GM23338 (cell line): ENCODE data around the gene RGP1. TPM values are rescaled to one million over a fixed set of nuclear protein-coding genes. Genes with fewer than 3 reads are reported as not detected.

Experiments used
- ATAC-seq: fragments of 200-7000 bp; cut with Tn5 transposase; 3 replicates; pipeline ENCODE4 v1.9.1; 2020
- DNase-seq: peaks from one replicate; pipeline ENCODE4 v3.0.0-alpha.2; 2015; ENCODE audit warnings: low spot score
- H2AFZ ChIP-seq: fragments of 200-600 bp; sonication (generic); 2 replicates; pipeline ENCODE4 v1.8.0; 2016; ENCODE audit warnings: antibody characterized with exemption, mild to moderate bottlenecking, moderate library complexity
- H3F3A ChIP-seq: fragments of 200-600 bp; sonication (generic); replicated peaks from 2 replicates; pipeline ENCODE4 v1.8.0; 2017; ENCODE audit warnings: antibody characterized with exemption, mixed run types, low read depth
- H3K27ac ChIP-seq: fragments of 200-600 bp; sonication (generic); 2 replicates; pipeline ENCODE4 v1.6.1; 2016; ENCODE audit warnings: low read depth
- H3K27me3 ChIP-seq: fragments of 200-600 bp; sonication (generic); 2 replicates; pipeline ENCODE4 v1.8.0; 2016; ENCODE audit warnings: mild to moderate bottlenecking, mixed run types, moderate library complexity; ENCODE audit not compliant: insufficient read depth
- H3K36me3 ChIP-seq: fragments of 200-600 bp; sonication (generic); 2 replicates; pipeline ENCODE4 v1.8.0; 2016; ENCODE audit warnings: mild to moderate bottlenecking; ENCODE audit not compliant: insufficient read depth
- H3K4me1 ChIP-seq: fragments of 200-600 bp; sonication (generic); 2 replicates; pipeline ENCODE4 v1.8.0; 2016; ENCODE audit warnings: mild to moderate bottlenecking, moderate library complexity; ENCODE audit not compliant: insufficient read depth
- H3K4me2 ChIP-seq: fragments of 200-600 bp; sonication (generic); 2 replicates; pipeline ENCODE4 v1.7.1; 2017; ENCODE audit warnings: mixed run types
- H3K4me3 ChIP-seq: fragments of 200-600 bp; sonication (generic); 2 replicates; pipeline ENCODE4 v1.6.1; 2016; ENCODE audit warnings: mixed run types
- H3K79me2 ChIP-seq: fragments of 200-600 bp; sonication (generic); replicated peaks from 2 replicates; pipeline ENCODE4 v1.8.0; 2017; ENCODE audit warnings: mild to moderate bottlenecking; ENCODE audit not compliant: insufficient read depth
- H3K9me2 ChIP-seq: fragments of 200-600 bp; sonication (generic); 2 replicates; pipeline ENCODE4 v1.8.0; 2017; ENCODE audit not compliant: insufficient read depth
- H4K20me1 ChIP-seq: fragments of 200-600 bp; sonication (generic); replicated peaks from 2 replicates; pipeline ENCODE4 v1.8.0; 2017; ENCODE audit warnings: mild to moderate bottlenecking; ENCODE audit not compliant: insufficient read depth
- H3K27ac Mint-ChIP-seq: 2 replicates; pipeline ENCODE4 v1.8.0; 2020; ENCODE audit warnings: inconsistent platforms, mild to moderate bottlenecking, moderate library complexity, mixed read lengths
- H3K27me3 Mint-ChIP-seq: 3 replicates; pipeline ENCODE4 v1.8.0; 2022; ENCODE audit warnings: low read depth, mild to moderate bottlenecking, moderate library complexity, mixed read lengths, inconsistent platforms; ENCODE audit not compliant: insufficient read depth, poor library complexity
- H3K36me3 Mint-ChIP-seq: 3 replicates; pipeline ENCODE4 v1.8.0; 2021; ENCODE audit warnings: low read depth, mild to moderate bottlenecking, inconsistent platforms, moderate library complexity, mixed read lengths
- H3K4me1 Mint-ChIP-seq: 3 replicates; pipeline ENCODE4 v1.8.0; 2020; ENCODE audit warnings: mild to moderate bottlenecking, inconsistent platforms, mixed read lengths
- H3K4me3 Mint-ChIP-seq: 3 replicates; pipeline ENCODE4 v1.8.0; 2021; ENCODE audit warnings: moderate library complexity, mild to moderate bottlenecking, inconsistent platforms, mixed read lengths
- H3K9me3 Mint-ChIP-seq: 3 replicates; pipeline ENCODE4 v1.8.0; 2020; ENCODE audit warnings: moderate library complexity, mild to moderate bottlenecking, inconsistent platforms, mixed read lengths
- CREB1 ChIP-seq: fragments of 250-450 bp; sonication (Bioruptor Pico); IDR thresholded peaks from 2 replicates; pipeline ENCODE4 v1.5.0; 2020; ENCODE audit warnings: low read depth, mild to moderate bottlenecking, moderate library complexity
- CTCF ChIP-seq, 2 experiments: fragments of 200-600 bp in 1 of 2; sonication (generic) in 1 of 2; conservative IDR thresholded peaks; 2 replicates each; pipeline versions ENCODE4 v1.5.1 to v1.6.1; 2016 to 2017; ENCODE audit warnings: antibody characterized with exemption in 2 of 2, low read depth in 2 of 2, mild to moderate bottlenecking in 2 of 2, moderate library complexity in 1 of 2
- JUNB ChIP-seq: IDR thresholded peaks from one replicate; pipeline ENCODE4 v1.6.1; 2016; ENCODE audit warnings: antibody characterized with exemption; ENCODE audit not compliant: unreplicated experiment
- ZNF114 ChIP-seq: fragments of 250-450 bp; sonication (Bioruptor Pico); IDR thresholded peaks from 2 replicates; pipeline ENCODE4 v1.5.0; 2020; ENCODE audit warnings: mild to moderate bottlenecking, moderate library complexity
- ZNF331 ChIP-seq: fragments of 250-450 bp; sonication (Bioruptor Pico); IDR thresholded peaks from 2 replicates; pipeline ENCODE4 v1.5.0; 2020; ENCODE audit warnings: low read depth, mild to moderate bottlenecking, moderate library complexity
- polyA plus RNA-seq: library from polyadenylated mRNA; unstranded; fragments of >200 nt; fragmentation: Nextera tagmentation; extraction: Ambion mirVana; gene quantifications from 2 replicates; pipeline ENCODE4 v1.2.1, GENCODE V29; 2016
- total RNA-seq: library from RNA; depleted of rRNA; stranded (reverse); fragments of >200 nt; shearing (Covaris generic); gene quantifications from 2 replicates; pipeline ENCODE4 v1.2.3, GENCODE V29; 2014
- TF ChIP-seq, protein P1 (sequence below): IDR thresholded peaks from 2 replicates; pipeline ENCODE4 v1.6.1; 2016; ENCODE audit warnings: antibody characterized with exemption
- TF ChIP-seq, protein P2 (sequence below): fragments of 250-450 bp; sonication (Bioruptor Pico); IDR thresholded peaks from 2 replicates; pipeline ENCODE4 v1.5.0; 2020; ENCODE audit warnings: mild to moderate bottlenecking, moderate library complexity

RGP1 gene
- total and polyA plus RNA-seq, 2 experiments from 2014 or later: 2.8 to 16.0 TPM

- Mint-ChIP-seq H3K27ac (no peak overlapping the region), H3K4me1 (peaks cover 1% of the 10 kb centered on the region; the same call in 2 of the 3 replicates)
- ATAC-seq: no peak
Measured at GRCh38 chr9:35801328-35802128, 52.4 kb downstream of the RGP1 start.

More at GRCh38 chr9:35801328-35802128, 52.4 kb downstream of the RGP1 start:
- H3K79me2 ChIP-seq: no peaks in the 10 kb centered on the region
- no peaks in the 10 kb centered on the region; the same call in 2 of the 3 replicates for H3K9me3 Mint-ChIP-seq
- H3F3A ChIP-seq: 0 out of 2 replicates have a peak, but pooled peaks cover 3% of the 10 kb centered on the region
- H3K4me2 ChIP-seq: no peak overlapping the region
- no peak overlapping the region for H3K27ac ChIP-seq
- no peak overlapping the region for H3K4me3 Mint-ChIP-seq
- H2AFZ ChIP-seq: no peak overlapping the region
- no peaks in the 10 kb centered on the region for H3K27me3 ChIP-seq
- H3K36me3 Mint-ChIP-seq: no peaks in the 10 kb centered on the region; the same call in 1 of the 3 replicates
- H4K20me1 ChIP-seq: no peaks in the 10 kb centered on the region; the same call in 1 of the 2 replicates
- H3K9me2 ChIP-seq: no peaks in the 10 kb centered on the region
- peaks cover 4% of the 10 kb centered on the region for H3K27me3 Mint-ChIP-seq
- DNase-seq: no peak
- peaks cover 3% of the 10 kb centered on the region; the same call in 1 of the 2 replicates for H3K4me1 ChIP-seq
- 0 out of 2 replicates have a peak, but pooled peaks cover 7% of the 10 kb centered on the region for H3K36me3 ChIP-seq
- H3K4me3 ChIP-seq: no peak overlapping the region
- no peak for TF ChIP-seq ZNF331
- no peak for TF ChIP-seq JUNB
- TF ChIP-seq, protein P1, sequence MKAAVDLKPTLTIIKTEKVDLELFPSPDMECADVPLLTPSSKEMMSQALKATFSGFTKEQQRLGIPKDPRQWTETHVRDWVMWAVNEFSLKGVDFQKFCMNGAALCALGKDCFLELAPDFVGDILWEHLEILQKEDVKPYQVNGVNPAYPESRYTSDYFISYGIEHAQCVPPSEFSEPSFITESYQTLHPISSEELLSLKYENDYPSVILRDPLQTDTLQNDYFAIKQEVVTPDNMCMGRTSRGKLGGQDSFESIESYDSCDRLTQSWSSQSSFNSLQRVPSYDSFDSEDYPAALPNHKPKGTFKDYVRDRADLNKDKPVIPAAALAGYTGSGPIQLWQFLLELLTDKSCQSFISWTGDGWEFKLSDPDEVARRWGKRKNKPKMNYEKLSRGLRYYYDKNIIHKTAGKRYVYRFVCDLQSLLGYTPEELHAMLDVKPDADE: no peak
- no peak for TF ChIP-seq ZNF114 (CRISPR knock-in tag)
- TF ChIP-seq CTCF (conservative IDR thresholded peaks at IDR 0.05; ENCODE audit: low read depth in 2 of 2): no peak
- no peak for TF ChIP-seq CREB1 (CRISPR knock-in tag)
- TF ChIP-seq, protein P2, sequence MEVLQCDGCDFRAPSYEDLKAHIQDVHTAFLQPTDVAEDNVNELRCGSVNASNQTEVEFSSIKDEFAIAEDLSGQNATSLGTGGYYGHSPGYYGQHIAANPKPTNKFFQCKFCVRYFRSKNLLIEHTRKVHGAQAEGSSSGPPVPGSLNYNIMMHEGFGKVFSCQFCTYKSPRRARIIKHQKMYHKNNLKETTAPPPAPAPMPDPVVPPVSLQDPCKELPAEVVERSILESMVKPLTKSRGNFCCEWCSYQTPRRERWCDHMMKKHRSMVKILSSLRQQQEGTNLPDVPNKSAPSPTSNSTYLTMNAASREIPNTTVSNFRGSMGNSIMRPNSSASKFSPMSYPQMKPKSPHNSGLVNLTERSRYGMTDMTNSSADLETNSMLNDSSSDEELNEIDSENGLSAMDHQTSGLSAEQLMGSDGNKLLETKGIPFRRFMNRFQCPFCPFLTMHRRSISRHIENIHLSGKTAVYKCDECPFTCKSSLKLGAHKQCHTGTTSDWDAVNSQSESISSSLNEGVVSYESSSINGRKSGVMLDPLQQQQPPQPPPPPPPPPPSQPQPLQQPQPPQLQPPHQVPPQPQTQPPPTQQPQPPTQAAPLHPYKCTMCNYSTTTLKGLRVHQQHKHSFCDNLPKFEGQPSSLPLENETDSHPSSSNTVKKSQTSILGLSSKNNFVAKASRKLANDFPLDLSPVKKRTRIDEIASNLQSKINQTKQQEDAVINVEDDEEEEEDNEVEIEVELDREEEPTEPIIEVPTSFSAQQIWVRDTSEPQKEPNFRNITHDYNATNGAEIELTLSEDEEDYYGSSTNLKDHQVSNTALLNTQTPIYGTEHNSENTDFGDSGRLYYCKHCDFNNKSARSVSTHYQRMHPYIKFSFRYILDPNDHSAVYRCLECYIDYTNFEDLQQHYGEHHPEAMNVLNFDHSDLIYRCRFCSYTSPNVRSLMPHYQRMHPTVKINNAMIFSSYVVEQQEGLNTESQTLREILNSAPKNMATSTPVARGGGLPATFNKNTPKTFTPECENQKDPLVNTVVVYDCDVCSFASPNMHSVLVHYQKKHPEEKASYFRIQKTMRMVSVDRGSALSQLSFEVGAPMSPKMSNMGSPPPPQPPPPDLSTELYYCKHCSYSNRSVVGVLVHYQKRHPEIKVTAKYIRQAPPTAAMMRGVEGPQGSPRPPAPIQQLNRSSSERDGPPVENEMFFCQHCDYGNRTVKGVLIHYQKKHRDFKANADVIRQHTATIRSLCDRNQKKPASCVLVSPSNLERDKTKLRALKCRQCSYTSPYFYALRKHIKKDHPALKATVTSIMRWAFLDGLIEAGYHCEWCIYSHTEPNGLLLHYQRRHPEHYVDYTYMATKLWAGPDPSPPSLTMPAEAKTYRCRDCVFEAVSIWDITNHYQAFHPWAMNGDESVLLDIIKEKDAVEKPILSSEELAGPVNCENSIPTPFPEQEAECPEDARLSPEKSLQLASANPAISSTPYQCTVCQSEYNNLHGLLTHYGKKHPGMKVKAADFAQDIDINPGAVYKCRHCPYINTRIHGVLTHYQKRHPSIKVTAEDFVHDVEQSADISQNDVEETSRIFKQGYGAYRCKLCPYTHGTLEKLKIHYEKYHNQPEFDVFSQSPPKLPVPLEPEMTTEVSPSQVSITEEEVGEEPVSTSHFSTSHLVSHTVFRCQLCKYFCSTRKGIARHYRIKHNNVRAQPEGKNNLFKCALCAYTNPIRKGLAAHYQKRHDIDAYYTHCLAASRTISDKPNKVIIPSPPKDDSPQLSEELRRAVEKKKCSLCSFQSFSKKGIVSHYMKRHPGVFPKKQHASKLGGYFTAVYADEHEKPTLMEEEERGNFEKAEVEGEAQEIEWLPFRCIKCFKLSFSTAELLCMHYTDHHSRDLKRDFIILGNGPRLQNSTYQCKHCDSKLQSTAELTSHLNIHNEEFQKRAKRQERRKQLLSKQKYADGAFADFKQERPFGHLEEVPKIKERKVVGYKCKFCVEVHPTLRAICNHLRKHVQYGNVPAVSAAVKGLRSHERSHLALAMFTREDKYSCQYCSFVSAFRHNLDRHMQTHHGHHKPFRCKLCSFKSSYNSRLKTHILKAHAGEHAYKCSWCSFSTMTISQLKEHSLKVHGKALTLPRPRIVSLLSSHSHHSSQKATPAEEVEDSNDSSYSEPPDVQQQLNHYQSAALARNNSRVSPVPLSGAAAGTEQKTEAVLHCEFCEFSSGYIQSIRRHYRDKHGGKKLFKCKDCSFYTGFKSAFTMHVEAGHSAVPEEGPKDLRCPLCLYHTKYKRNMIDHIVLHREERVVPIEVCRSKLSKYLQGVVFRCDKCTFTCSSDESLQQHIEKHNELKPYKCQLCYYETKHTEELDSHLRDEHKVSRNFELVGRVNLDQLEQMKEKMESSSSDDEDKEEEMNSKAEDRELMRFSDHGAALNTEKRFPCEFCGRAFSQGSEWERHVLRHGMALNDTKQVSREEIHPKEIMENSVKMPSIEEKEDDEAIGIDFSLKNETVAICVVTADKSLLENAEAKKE (CRISPR knock-in tag): no peak
